Natural killer cell (primary cell): Measurements from ENCODE around the gene SMURF2. TPM values are rescaled to one million over a fixed set of nuclear protein-coding genes. Genes with fewer than 3 reads are reported as not detected.

Experiments
- ATAC-seq, 3 donors: fragments of 150-1000 bp in 2 of 3; fragments of 200-7000 bp in 1 of 3; cut with Tn5 transposase; 1 replicate in 1 of 3; 2 replicates in 2 of 3; pipeline ENCODE4 v1.10.0; 2021; ENCODE audit warnings: mild to moderate bottlenecking in 2 of 3, moderate library complexity in 2 of 3
- DNase-seq, 2 donors: peaks; one replicate each; pipeline versions ENCODE4 v3.0.0 to v3.0.0-alpha.2; 2013 to 2021; ENCODE audit warnings: mixed read lengths in 1 of 2
- H3K27ac ChIP-seq: one replicate; pipeline ENCODE4 v1.5.1; 2013; ENCODE audit warnings: mild to moderate bottlenecking, low read length
- H3K27me3 ChIP-seq: one replicate; pipeline ENCODE4 v1.6.1; 2013; ENCODE audit warnings: low read length; ENCODE audit not compliant: control insufficient read depth, insufficient read depth
- H3K36me3 ChIP-seq: one replicate; pipeline ENCODE4 v1.6.1; 2013; ENCODE audit warnings: low read length; ENCODE audit not compliant: control insufficient read depth, insufficient read depth
- H3K4me1 ChIP-seq: one replicate; pipeline ENCODE4 v1.6.1; 2013; ENCODE audit warnings: low read length; ENCODE audit not compliant: control insufficient read depth, insufficient read depth
- H3K4me3 ChIP-seq: one replicate; pipeline ENCODE4 v1.5.1; 2013; ENCODE audit warnings: low read length
- H3K9me3 ChIP-seq: one replicate; pipeline ENCODE4 v1.6.1; 2013; ENCODE audit warnings: low read length; ENCODE audit not compliant: control insufficient read depth, insufficient read depth
- H3K27ac Mint-ChIP-seq, 2 donors: one replicate each; pipeline ENCODE4 v1.8.0; 2022; ENCODE audit warnings: mild to moderate bottlenecking in 2 of 2, mixed read lengths in 2 of 2, moderate library complexity in 1 of 2
- H3K27me3 Mint-ChIP-seq, 2 donors: one replicate each; pipeline ENCODE4 v1.8.0; 2022; ENCODE audit warnings: low read depth in 2 of 2, mixed read lengths in 2 of 2
- H3K36me3 Mint-ChIP-seq: one replicate; pipeline ENCODE4 v1.8.0; 2022; ENCODE audit warnings: mixed read lengths
- H3K4me1 Mint-ChIP-seq, 2 donors: one replicate each; pipeline ENCODE4 v1.8.0; 2022; ENCODE audit warnings: mixed read lengths in 2 of 2
- H3K4me3 Mint-ChIP-seq: one replicate; pipeline ENCODE4 v1.8.0; 2022; ENCODE audit warnings: mild to moderate bottlenecking, moderate library complexity, mixed read lengths
- H3K9me3 Mint-ChIP-seq, 2 donors: one replicate each; pipeline ENCODE4 v1.8.0; 2022; ENCODE audit warnings: mixed read lengths in 2 of 2
- CTCF ChIP-seq: fragments of 200-600 bp; IDR thresholded peaks from one replicate; pipeline ENCODE4 v1.8.0; 2022; ENCODE audit warnings: antibody characterized with exemption
- WGBS: methylation state at CpG from one replicate; pipeline ENCODE4 v1.1.7; 2013; ENCODE audit warnings: missing lambda C conversion rate; ENCODE audit not compliant: insufficient coverage; 5-methylcytosine and 5-hydroxymethylcytosine counted together
- intact Hi-C: fragments of 100-400 bp; cut with micrococcal nuclease; formaldehyde crosslinking; loops from one replicate; pipeline ENCODE4 v1.14.2; 2022
- total RNA-seq, 4 donors: library from RNA; stranded (reverse); fragments of 120-200 nt in 1 of 4; gene quantifications; one replicate each; pipeline versions ENCODE4 v1.2.3 to v1.2.4, GENCODE V29; 2013 to 2022

Gene SMURF2
- total RNA-seq, 3 donors from 2014 or later (not counting 1 experiment from before 2014, with no cell fraction given), result 43.8 to 54.5 (median 46.5) TPM

GRCh38 chr17:64626827-64627226 lies 35.3 kb downstream of the SMURF2 start:
- no peak for ATAC-seq

DNA sequence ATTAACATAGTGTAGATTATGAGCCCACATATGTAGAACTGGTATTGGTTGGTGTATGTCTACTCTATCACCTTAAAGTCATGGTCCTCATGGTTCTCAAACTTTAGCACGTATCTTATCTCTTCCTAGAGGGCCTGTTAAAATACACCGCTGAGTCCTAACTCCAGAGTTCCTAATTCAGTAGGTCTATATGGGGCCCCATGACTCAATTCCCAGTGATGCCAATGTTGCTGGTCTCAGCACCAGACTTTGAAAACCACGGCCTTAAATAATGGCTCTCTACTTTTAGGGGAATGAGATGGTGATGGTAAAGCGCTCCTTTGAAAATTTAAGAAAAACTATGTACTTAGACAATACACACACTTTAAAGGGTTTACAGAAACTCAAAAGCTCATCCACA lies 36.6 kb downstream of the SMURF2 start:
- no peak for TF ChIP-seq CTCF
- Histone ChIP-seq H3K4me3 (no peak overlapping the region), H3K36me3 (peaks cover 5% of the 10 kb centered on the region), H3K9me3 (no peaks in the 10 kb centered on the region), H3K27ac (no peak overlapping the region), H3K27me3 (no peaks in the 10 kb centered on the region), H3K4me1 (peaks cover 8% of the 10 kb centered on the region)
- WGBS, result 85% methylated on average over 3 of the region's 4 CpGs
- DNase-seq (no peak), ATAC-seq (no peak)
- Mint-ChIP-seq H3K27ac (peak overlapping the region; percentile 42 to 79), H3K27me3 (no peaks in the 10 kb centered on the region), H3K4me1 (peaks cover 56 to 57% of the 10 kb centered on the region in 2 donors), H3K4me3 (no peak overlapping the region), H3K36me3 (no peaks in the 10 kb centered on the region), H3K9me3 (no peaks in the 10 kb centered on the region)
- intact Hi-C loops, result no loop called here

More at GRCh38 chr17:64626827-64627226, 35.3 kb downstream of the SMURF2 start:
- Mint-ChIP-seq H3K27me3 (no peaks in the 10 kb centered on the region), H3K4me1 (peaks cover 69 to 70% of the 10 kb centered on the region in 2 donors), H3K9me3 (no peaks in the 10 kb centered on the region), H3K36me3 (no peaks in the 10 kb centered on the region), H3K27ac (no peak overlapping the region), H3K4me3 (no peak overlapping the region)
- no peak overlapping the region for H3K27ac ChIP-seq
- peaks cover 8% of the 10 kb centered on the region for H3K4me1 ChIP-seq
- H3K36me3 ChIP-seq, result peaks cover 5% of the 10 kb centered on the region
- no peak for TF ChIP-seq CTCF
- intact Hi-C loops, result no loop called here
- 100% methylated on average over 2 of the region's 3 CpGs for WGBS
- no peak overlapping the region for H3K4me3 ChIP-seq
- no peaks in the 10 kb centered on the region for H3K9me3 ChIP-seq
- H3K27me3 ChIP-seq, result no peaks in the 10 kb centered on the region
- no peak for DNase-seq

DNA sequence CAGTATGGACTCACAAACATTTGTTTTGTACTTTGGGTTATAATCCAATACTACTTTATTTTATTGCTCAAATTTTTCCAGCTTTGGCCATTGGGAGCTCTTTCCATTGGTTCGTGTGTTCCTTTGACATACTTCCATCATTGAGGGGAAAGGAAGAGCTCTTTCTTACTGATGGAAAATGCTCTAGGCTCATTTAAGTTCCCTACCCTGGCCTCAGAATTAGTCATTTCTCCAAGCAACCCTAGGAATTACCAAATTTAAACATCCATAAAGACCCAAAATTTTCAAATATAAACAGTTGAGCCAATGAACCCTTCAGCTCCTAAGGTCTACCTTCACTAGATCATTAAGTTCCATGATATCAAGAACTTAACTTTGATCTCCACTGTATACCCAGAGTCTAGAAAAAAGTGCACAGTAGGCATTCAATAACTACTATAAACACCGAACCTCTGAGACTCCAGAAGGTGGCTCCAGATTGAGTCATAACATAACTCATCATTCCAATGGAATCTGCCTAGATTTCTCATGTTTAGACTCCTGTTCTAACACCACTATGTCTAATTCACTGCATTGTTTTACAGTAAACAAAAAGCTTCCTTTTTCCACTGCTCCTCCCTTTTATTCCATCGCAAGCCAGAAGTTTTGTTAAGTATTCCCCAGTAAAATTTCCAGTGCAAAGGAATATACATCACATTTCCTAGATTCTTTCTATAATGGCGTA lies 39.0 kb downstream of the SMURF2 start:
- H3K27ac ChIP-seq, result no peak overlapping the region
- Mint-ChIP-seq H3K27me3 (no peaks in the 10 kb centered on the region), H3K27ac (peak overlapping the region; percentile 4 to 17), H3K4me3 (no peak overlapping the region), H3K4me1 (peaks cover 44 to 47% of the 10 kb centered on the region in 2 donors), H3K36me3 (no peaks in the 10 kb centered on the region), H3K9me3 (no peaks in the 10 kb centered on the region)
- H3K9me3 ChIP-seq, result no peaks in the 10 kb centered on the region
- no peak overlapping the region for H3K4me3 ChIP-seq
- H3K27me3 ChIP-seq, result no peaks in the 10 kb centered on the region
- no peak for ATAC-seq
- no peaks in the 10 kb centered on the region for H3K4me1 ChIP-seq
- intact Hi-C loops, result no loop called here
- DNase-seq, result no peak
- no peak for TF ChIP-seq CTCF
- H3K36me3 ChIP-seq, result peaks cover 5% of the 10 kb centered on the region
- WGBS, result 91% methylated on average over 3 of the region's 4 CpGs

DNA sequence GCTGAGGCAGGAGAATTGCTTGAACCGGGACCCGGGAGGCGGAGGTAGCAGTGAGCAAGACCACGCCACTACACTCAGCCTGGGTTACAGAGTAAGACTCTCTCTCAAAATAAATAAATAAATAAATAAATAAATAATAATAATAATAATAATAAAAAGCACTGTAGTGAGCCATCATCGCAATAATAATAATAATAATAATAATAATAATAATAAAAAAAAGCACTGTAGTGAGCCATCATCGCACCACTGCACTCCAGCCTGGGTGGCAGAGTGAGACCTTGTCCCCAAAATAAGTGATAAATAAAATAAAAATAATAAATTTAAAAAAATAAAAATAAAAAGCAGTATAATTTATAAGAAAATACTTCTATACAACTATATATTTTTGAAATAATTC lies 40.3 kb downstream of the SMURF2 start:
- TF ChIP-seq CTCF, result no peak
- no peaks in the 10 kb centered on the region for H3K36me3 Mint-ChIP-seq
- Histone ChIP-seq H3K27ac (no peak overlapping the region), H3K4me1 (peaks cover under 1% of the 10 kb centered on the region), H3K9me3 (no peaks in the 10 kb centered on the region), H3K4me3 (no peak overlapping the region), H3K27me3 (no peaks in the 10 kb centered on the region), H3K36me3 (peaks cover 5% of the 10 kb centered on the region)
- no peaks in the 10 kb centered on the region for H3K27me3 Mint-ChIP-seq
- H3K9me3 Mint-ChIP-seq, result no peaks in the 10 kb centered on the region
- WGBS, result 100% methylated on average over 2 of the region's 6 CpGs
- no peak overlapping the region for H3K27ac Mint-ChIP-seq
- no peak for DNase-seq
- H3K4me3 Mint-ChIP-seq, result no peak overlapping the region
- peaks cover 39 to 42% of the 10 kb centered on the region in 2 donors for H3K4me1 Mint-ChIP-seq
- intact Hi-C loops, result no loop called here
- no peak for ATAC-seq
